ENCODE data around the gene DES.

DNA sequence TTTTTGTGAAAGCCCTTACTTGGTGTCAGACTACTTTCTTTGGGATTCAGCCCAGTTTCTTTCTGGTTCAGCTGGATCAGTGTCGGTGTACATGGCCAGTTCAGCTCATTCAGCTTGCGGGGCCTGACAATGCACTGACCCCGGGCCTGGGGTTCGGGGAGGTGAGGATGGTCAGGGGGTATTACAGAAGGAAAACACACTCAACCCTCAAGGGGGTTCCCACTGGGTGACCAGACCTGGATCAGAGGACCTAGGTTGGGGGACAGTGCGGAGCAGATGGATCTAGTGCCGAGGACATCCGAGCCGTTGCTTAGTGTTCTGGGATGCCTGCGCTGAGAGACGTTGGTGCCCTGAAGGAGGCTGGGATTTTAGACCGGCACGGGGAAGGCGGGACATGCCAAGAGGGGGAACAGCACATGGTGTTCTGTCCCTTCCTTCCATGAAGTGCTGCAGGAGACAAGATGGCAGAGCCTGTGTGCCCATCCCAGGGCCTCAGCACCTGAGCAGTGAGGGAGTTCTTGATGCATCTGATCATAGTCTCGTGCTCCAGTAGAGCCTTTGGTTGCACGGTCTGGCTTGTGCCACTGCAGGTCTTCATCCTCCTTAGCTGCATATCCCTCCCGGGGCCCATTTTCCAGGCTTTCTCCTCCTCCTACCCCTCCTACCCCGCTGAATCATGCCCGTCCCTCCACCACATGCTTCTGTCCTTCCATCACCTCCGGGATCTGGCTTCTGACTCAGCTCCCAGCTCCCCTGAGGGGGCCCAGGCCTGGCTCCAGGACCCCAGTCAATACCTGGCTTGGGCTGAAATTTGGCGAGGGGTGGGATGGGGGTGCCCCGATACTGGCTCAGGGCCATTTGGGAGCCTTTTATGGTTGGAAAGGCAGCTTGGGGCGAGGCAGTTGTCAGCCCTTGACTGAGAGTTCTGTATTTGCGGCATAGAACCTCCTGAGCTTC lies 34.5 kb downstream of the DES start:
- TF ChIP-seq, protein P1, sequence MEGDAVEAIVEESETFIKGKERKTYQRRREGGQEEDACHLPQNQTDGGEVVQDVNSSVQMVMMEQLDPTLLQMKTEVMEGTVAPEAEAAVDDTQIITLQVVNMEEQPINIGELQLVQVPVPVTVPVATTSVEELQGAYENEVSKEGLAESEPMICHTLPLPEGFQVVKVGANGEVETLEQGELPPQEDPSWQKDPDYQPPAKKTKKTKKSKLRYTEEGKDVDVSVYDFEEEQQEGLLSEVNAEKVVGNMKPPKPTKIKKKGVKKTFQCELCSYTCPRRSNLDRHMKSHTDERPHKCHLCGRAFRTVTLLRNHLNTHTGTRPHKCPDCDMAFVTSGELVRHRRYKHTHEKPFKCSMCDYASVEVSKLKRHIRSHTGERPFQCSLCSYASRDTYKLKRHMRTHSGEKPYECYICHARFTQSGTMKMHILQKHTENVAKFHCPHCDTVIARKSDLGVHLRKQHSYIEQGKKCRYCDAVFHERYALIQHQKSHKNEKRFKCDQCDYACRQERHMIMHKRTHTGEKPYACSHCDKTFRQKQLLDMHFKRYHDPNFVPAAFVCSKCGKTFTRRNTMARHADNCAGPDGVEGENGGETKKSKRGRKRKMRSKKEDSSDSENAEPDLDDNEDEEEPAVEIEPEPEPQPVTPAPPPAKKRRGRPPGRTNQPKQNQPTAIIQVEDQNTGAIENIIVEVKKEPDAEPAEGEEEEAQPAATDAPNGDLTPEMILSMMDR (IDR thresholded peaks at IDR 0.05), result no peak
- no peak for TF ChIP-seq POLR2A (IDR thresholded peaks at IDR 0.05)

All from body of pancreas (tissue), 4 donors.